NCI-H774 (cell line): ENCODE measurements around the gene HIPK4.
"Not testable (repeated sequence)": the region's sequence is repeated elsewhere in the genome, so short reads cannot be mapped to it uniquely, and the experiment has no call there.

ENCODE experiments used
- DNase-seq: peaks from one replicate; lab custom pipeline; 2025; lab: John Stamatoyannopoulos, UW

HIPK4 gene

GRCh38 chr19:40392894-40393517 is 3.0 kb upstream of the HIPK4 start:
- no peak for DNase-seq

GRCh38 chr19:40392123-40392522 is 2.1 kb upstream of the HIPK4 start:
- no peak for DNase-seq

GRCh38 chr19:40389404-40390083 is 437 bp downstream of the HIPK4 start:
- DNase-seq, result no peak

- DNase-seq, result no peak
Measured at GRCh38 chr19:40388481-40388880, 1.5 kb downstream of the HIPK4 start.

GRCh38 chr19:40387155-40387554 is 2.8 kb downstream of the HIPK4 start:
- no peak for DNase-seq

- DNase-seq, result no peak
Measured at GRCh38 chr19:40383668-40384248, 6.2 kb downstream of the HIPK4 start.

GRCh38 chr19:40381321-40381720 is 8.7 kb downstream of the HIPK4 start:
- DNase-seq, result no peak

GRCh38 chr19:40380199-40381037 is 9.6 kb downstream of the HIPK4 start:
- no peak for DNase-seq

- no peak for DNase-seq
Measured at GRCh38 chr19:40379446-40380198, 10.4 kb downstream of the HIPK4 start.

GRCh38 chr19:40378509-40378908 is 11.5 kb downstream of the HIPK4 start:
- no peak for DNase-seq

- DNase-seq, result no peak
Measured at GRCh38 chr19:40377876-40378385, 12.1 kb downstream of the HIPK4 start.

GRCh38 chr19:40376286-40376862 is 13.6 kb downstream of the HIPK4 start:
- DNase-seq, result no peak

- no peak for DNase-seq
Measured at GRCh38 chr19:40374084-40374483, 15.9 kb downstream of the HIPK4 start.

GRCh38 chr19:40371802-40372122 is 18.2 kb downstream of the HIPK4 start:
- DNase-seq, result no peak

- DNase-seq, result no peak
Measured at GRCh38 chr19:40370997-40371801, 18.8 kb downstream of the HIPK4 start.

- DNase-seq, result not testable (repeated sequence)
Measured at GRCh38 chr19:40370253-40370652, 19.7 kb downstream of the HIPK4 start.

- DNase-seq, result no peak
Measured at GRCh38 chr19:40369797-40370196, 20.2 kb downstream of the HIPK4 start.

GRCh38 chr19:40367577-40368434 is 22.2 kb downstream of the HIPK4 start:
- DNase-seq, result no peak

GRCh38 chr19:40366697-40367561 is 23.1 kb downstream of the HIPK4 start:
- DNase-seq, result no peak
